Activated naive CD4-positive, alpha-beta T cell treated with anti-CD3 and anti-CD28 coated beads, Interleukin-2, amount 10 ng/mL, durations not matched to agents 7 days and 5 days (primary cell): ENCODE measurements around the gene RGS19.

Experiments
- CTCF ChIA-PET: fragments of 350-600 bp; sonication (Branson Sonifier 250); formaldehyde crosslinking; loops from one replicate; lab custom pipeline; 2021; ENCODE audit warnings: antibody characterized with exemption; lab: Charles Lee
- DNase-seq: peaks from one replicate; pipeline ENCODE4 v3.0.0-alpha.2; 2020
- H3K27ac Mint-ChIP-seq: one replicate; pipeline ENCODE4 v1.8.0; 2021; ENCODE audit warnings: mild to moderate bottlenecking, moderate library complexity, mixed read lengths
- H3K27me3 Mint-ChIP-seq: one replicate; pipeline ENCODE4 v1.8.0; 2021; ENCODE audit warnings: mild to moderate bottlenecking, mixed read lengths
- H3K36me3 Mint-ChIP-seq: one replicate; pipeline ENCODE4 v1.8.0; 2021; ENCODE audit warnings: mixed read lengths
- H3K4me1 Mint-ChIP-seq: one replicate; pipeline ENCODE4 v1.8.0; 2021; ENCODE audit warnings: mixed read lengths
- H3K4me3 Mint-ChIP-seq: one replicate; pipeline ENCODE4 v1.8.0; 2021; ENCODE audit warnings: mild to moderate bottlenecking, moderate library complexity, mixed read lengths
- H3K9me3 Mint-ChIP-seq: one replicate; pipeline ENCODE4 v1.8.0; 2021; ENCODE audit warnings: mixed read lengths

The RGS19 gene

GRCh38 chr20:64064145-64064698, 15.1 kb downstream of the RGS19 start:
- no peak for DNase-seq
- CTCF ChIA-PET, result no interaction called here
- H3K9me3 Mint-ChIP-seq, result no peaks in the 10 kb centered on the region
- H3K27me3 Mint-ChIP-seq, result peaks cover 11% of the 10 kb centered on the region
- peak overlapping the region; percentile 58 for H3K27ac Mint-ChIP-seq
- H3K4me1 Mint-ChIP-seq, result peaks cover 62% of the 10 kb centered on the region
- peak overlapping the region; percentile 86 for H3K4me3 Mint-ChIP-seq
- H3K36me3 Mint-ChIP-seq, result no peaks in the 10 kb centered on the region

GRCh38 chr20:64063389-64064144, 15.8 kb downstream of the RGS19 start:
- DNase-seq, result peak; percentile 50

GRCh38 chr20:64062596-64063388, 16.5 kb downstream of the RGS19 start, which contains the start of gene TCEA2:
Gene TCEA2, plus strand, starts transcription at chr20:64063198. Its CDS starts 115 bp downstream, at chr20:64063313.
- CTCF ChIA-PET, result interaction anchor here (3.6 kb wide), 1 partner anchor 24 kb away, joined by 17 read pairs; no protein-coding TSS in a partner anchor
- DNase-seq, result peak; percentile 97
- H3K4me3 Mint-ChIP-seq, result peak within 1 kb of the TSS; percentile 86
- H3K36me3 Mint-ChIP-seq, result no peaks in the 10 kb centered on the region
- peak within 1 kb of the TSS; percentile 58 for H3K27ac Mint-ChIP-seq
- peaks cover 62% of the 10 kb centered on the region for H3K4me1 Mint-ChIP-seq
- H3K27me3 Mint-ChIP-seq, result peaks cover 22% of the 10 kb centered on the region
- H3K9me3 Mint-ChIP-seq, result no peaks in the 10 kb centered on the region

More at GRCh38 chr20:64063389-64064144, 15.8 kb downstream of the RGS19 start:
- CTCF ChIA-PET, result interaction anchor here (3.6 kb wide), 1 partner anchor 25 kb away, joined by 17 read pairs; no protein-coding TSS in a partner anchor
- Mint-ChIP-seq H3K4me3 (peak overlapping the region; percentile 86), H3K4me1 (peaks cover 61% of the 10 kb centered on the region), H3K9me3 (no peaks in the 10 kb centered on the region), H3K27ac (peak overlapping the region; percentile 58), H3K27me3 (peaks cover 15% of the 10 kb centered on the region), H3K36me3 (no peaks in the 10 kb centered on the region)

GRCh38 chr20:64062276-64062595, 17.1 kb downstream of the RGS19 start:
- CTCF ChIA-PET, result interaction anchor here (3.6 kb wide), 1 partner anchor 23 kb away, joined by 17 read pairs; no protein-coding TSS in a partner anchor
- peak overlapping the region; percentile 45 for H3K27ac Mint-ChIP-seq
- peaks cover 1% of the 10 kb centered on the region for H3K36me3 Mint-ChIP-seq
- peak overlapping the region; percentile 86 for H3K4me3 Mint-ChIP-seq
- H3K9me3 Mint-ChIP-seq, result no peaks in the 10 kb centered on the region
- H3K27me3 Mint-ChIP-seq, result peaks cover 25% of the 10 kb centered on the region
- no peak for DNase-seq
- peaks cover 62% of the 10 kb centered on the region for H3K4me1 Mint-ChIP-seq

- Mint-ChIP-seq H3K27ac (no peak overlapping the region), H3K4me3 (peak overlapping the region; percentile 76), H3K4me1 (peaks cover 41% of the 10 kb centered on the region)
These were observed 20.8 kb downstream of the RGS19 start for GRCh38 chr20:64058536-64058935.

GRCh38 chr20:64057628-64058498, 21.5 kb downstream of the RGS19 start:
- H3K27me3 Mint-ChIP-seq, result peaks cover 39% of the 10 kb centered on the region
- peaks cover 43% of the 10 kb centered on the region for H3K4me1 Mint-ChIP-seq
- no peaks in the 10 kb centered on the region for H3K9me3 Mint-ChIP-seq
- H3K27ac Mint-ChIP-seq, result peak overlapping the region; percentile 86
- H3K4me3 Mint-ChIP-seq, result peak overlapping the region; percentile 76
- peak; percentile 89 for DNase-seq
- CTCF ChIA-PET, result interaction anchor here (0.6 to 2.8 kb wide), 11 partner anchors 9 to 192 kb away, joined by 3 to 16 read pairs (median 3); partner anchors contain the start of genes PRPF6, SAMD10, SOX18 and TPD52L2
- H3K36me3 Mint-ChIP-seq, result peaks cover 2% of the 10 kb centered on the region

More at GRCh38 chr20:64058536-64058935, 20.8 kb downstream of the RGS19 start:
- CTCF ChIA-PET, result interaction anchor here (1.7 to 2.8 kb wide), 2 partner anchors 20 to 78 kb away, joined by 7 to 16 read pairs; partner anchors contain the start of genes PRPF6 and SAMD10
- no peak for DNase-seq
- Mint-ChIP-seq H3K9me3 (no peaks in the 10 kb centered on the region), H3K36me3 (peaks cover 2% of the 10 kb centered on the region), H3K27me3 (peaks cover 33% of the 10 kb centered on the region)

- peak; percentile 62 for DNase-seq
- Mint-ChIP-seq H3K4me1 (peaks cover 38% of the 10 kb centered on the region), H3K9me3 (no peaks in the 10 kb centered on the region), H3K36me3 (peaks cover 2% of the 10 kb centered on the region), H3K27ac (peak overlapping the region; percentile 86), H3K4me3 (peak overlapping the region; percentile 76), H3K27me3 (peaks cover 46% of the 10 kb centered on the region)
- CTCF ChIA-PET, result interaction anchor here (0.6 to 2.8 kb wide), 11 partner anchors 8 to 192 kb away, joined by 3 to 16 read pairs (median 3); partner anchors contain the start of genes PRPF6, SAMD10, SOX18 and TPD52L2
These were observed 22.3 kb downstream of the RGS19 start for GRCh38 chr20:64056889-64057627.

- H3K27ac Mint-ChIP-seq, result no peak overlapping the region
These were observed 22.8 kb downstream of the RGS19 start for GRCh38 chr20:64056639-64056888.

GRCh38 chr20:64055893-64056638, 23.3 kb downstream of the RGS19 start:
- CTCF ChIA-PET, result interaction anchor here (4.7 kb wide), 1 partner anchor 16 kb away, joined by 27 read pairs; no protein-coding TSS in a partner anchor

More at GRCh38 chr20:64056639-64056888, 22.8 kb downstream of the RGS19 start:
- CTCF ChIA-PET, result no interaction called here
- DNase-seq, result no peak
- Mint-ChIP-seq H3K36me3 (peaks cover 2% of the 10 kb centered on the region), H3K27me3 (peaks cover 51% of the 10 kb centered on the region), H3K9me3 (no peaks in the 10 kb centered on the region), H3K4me1 (peaks cover 35% of the 10 kb centered on the region), H3K4me3 (no peak overlapping the region)

GRCh38 chr20:64055396-64055892, 23.9 kb downstream of the RGS19 start:
- Mint-ChIP-seq H3K9me3 (no peaks in the 10 kb centered on the region), H3K4me1 (peaks cover 35% of the 10 kb centered on the region), H3K27me3 (peaks cover 62% of the 10 kb centered on the region), H3K36me3 (peaks cover 2% of the 10 kb centered on the region), H3K4me3 (no peak overlapping the region), H3K27ac (peak overlapping the region; percentile 24)
- CTCF ChIA-PET, result interaction anchor here (4.7 kb wide), 1 partner anchor 15 kb away, joined by 27 read pairs; no protein-coding TSS in a partner anchor
- DNase-seq, result no peak

More at GRCh38 chr20:64055893-64056638, 23.3 kb downstream of the RGS19 start:
- Mint-ChIP-seq H3K4me3 (no peak overlapping the region), H3K4me1 (peaks cover 35% of the 10 kb centered on the region), H3K27me3 (peaks cover 56% of the 10 kb centered on the region), H3K27ac (no peak overlapping the region), H3K9me3 (no peaks in the 10 kb centered on the region), H3K36me3 (peaks cover 2% of the 10 kb centered on the region)
- DNase-seq, result no peak

- CTCF ChIA-PET, result interaction anchor here (0.7 to 4.7 kb wide), 3 partner anchors 14 to 74 kb away, joined by 3 to 27 read pairs (median 4); partner anchors contain the start of gene SAMD10
- Mint-ChIP-seq H3K4me1 (peaks cover 34% of the 10 kb centered on the region), H3K4me3 (no peak overlapping the region), H3K36me3 (peaks cover 2% of the 10 kb centered on the region), H3K9me3 (no peaks in the 10 kb centered on the region), H3K27me3 (peaks cover 62% of the 10 kb centered on the region), H3K27ac (no peak overlapping the region)
- DNase-seq, result no peak
These were observed 25.3 kb downstream of the RGS19 start for GRCh38 chr20:64053841-64054661.
